ENCODE measurements around the gene PUS7. TPM values are rescaled to one million over a fixed set of nuclear protein-coding genes. Genes with fewer than 3 reads are reported as not detected.
"Not testable (repeated sequence)": the region's sequence is repeated elsewhere in the genome, so short reads cannot be mapped to it uniquely, and the experiment has no call there.

Gene PUS7
- total RNA-seq, 2 donors from 2014 or later = 6.0 to 6.6 TPM

- no peaks in the 10 kb centered on the region for H3K27me3 Mint-ChIP-seq
- ATAC-seq (no peak), DNase-seq (no peak)
- no peak overlapping the region for H3K27ac Mint-ChIP-seq
- H3K9me3 ChIP-seq (ENCODE audit: control insufficient read depth, low read length, poor library complexity, severe bottlenecking) = no peaks in the 10 kb centered on the region
- peaks cover 12% of the 10 kb centered on the region for H3K4me1 Mint-ChIP-seq
- no peak overlapping the region for H3K4me3 Mint-ChIP-seq
- H3K36me3 Mint-ChIP-seq (ENCODE audit: low read depth) = no peaks in the 10 kb centered on the region
Observed at GRCh38 chr7:105413887-105414437, 108.1 kb downstream of the PUS7 start.

- not testable (repeated sequence) for H3K9me3 ChIP-seq (ENCODE audit: control insufficient read depth, low read length, poor library complexity, severe bottlenecking); H3K27me3 Mint-ChIP-seq; H3K36me3 Mint-ChIP-seq (ENCODE audit: low read depth); DNase-seq; ATAC-seq; H3K27ac Mint-ChIP-seq; H3K4me3 Mint-ChIP-seq
- peaks cover 12% of the 10 kb centered on the region for H3K4me1 Mint-ChIP-seq
Observed at GRCh38 chr7:105410774-105411173, 111.3 kb downstream of the PUS7 start.

- not testable (repeated sequence) for ATAC-seq; H3K4me3 Mint-ChIP-seq; H3K27ac Mint-ChIP-seq; H3K4me1 Mint-ChIP-seq; H3K27me3 Mint-ChIP-seq; DNase-seq; H3K9me3 ChIP-seq (ENCODE audit: control insufficient read depth, low read length, poor library complexity, severe bottlenecking); H3K36me3 Mint-ChIP-seq (ENCODE audit: low read depth)
Observed at GRCh38 chr7:105409775-105410174, 112.3 kb downstream of the PUS7 start.

- DNase-seq = no peak
- Mint-ChIP-seq H3K27me3 (peaks cover 6% of the 10 kb centered on the region), H3K27ac (no peak overlapping the region), H3K4me3 (no peak overlapping the region), H3K4me1 (peaks cover 4% of the 10 kb centered on the region), H3K36me3 (ENCODE audit: low read depth) (peaks cover 2% of the 10 kb centered on the region)
- H3K9me3 ChIP-seq (ENCODE audit: control insufficient read depth, low read length, poor library complexity, severe bottlenecking) = no peaks in the 10 kb centered on the region
- ATAC-seq = no peak
Observed at GRCh38 chr7:105408791-105409410, 113.2 kb downstream of the PUS7 start.

Other genes with a start within 250 kb of the PUS7 start
- gene SRPK2, start 133.3 kb downstream of the PUS7 start, total RNA-seq = 10 to 100 TPM; 46.2 to 50.0 TPM
- gene RINT1, start 9.9 kb upstream of the PUS7 start, total RNA-seq = 10 to 100 TPM; 29.2 to 37.1 TPM
- 1 to 10 TPM; 1.0 to 1.5 TPM for gene EFCAB10, start 59.2 kb upstream of the PUS7 start, total RNA-seq